HG02588 (cell line): Measurements from ENCODE around the gene HDAC4.

Experiments
- ATAC-seq: cut with Tn5 transposase; IDR thresholded peaks from one replicate; pipeline ENCODE4 v1.9.1; 2021; ENCODE audit warnings: mild to moderate bottlenecking, moderate library complexity; ENCODE audit not compliant: unreplicated experiment

Gene HDAC4

DNA sequence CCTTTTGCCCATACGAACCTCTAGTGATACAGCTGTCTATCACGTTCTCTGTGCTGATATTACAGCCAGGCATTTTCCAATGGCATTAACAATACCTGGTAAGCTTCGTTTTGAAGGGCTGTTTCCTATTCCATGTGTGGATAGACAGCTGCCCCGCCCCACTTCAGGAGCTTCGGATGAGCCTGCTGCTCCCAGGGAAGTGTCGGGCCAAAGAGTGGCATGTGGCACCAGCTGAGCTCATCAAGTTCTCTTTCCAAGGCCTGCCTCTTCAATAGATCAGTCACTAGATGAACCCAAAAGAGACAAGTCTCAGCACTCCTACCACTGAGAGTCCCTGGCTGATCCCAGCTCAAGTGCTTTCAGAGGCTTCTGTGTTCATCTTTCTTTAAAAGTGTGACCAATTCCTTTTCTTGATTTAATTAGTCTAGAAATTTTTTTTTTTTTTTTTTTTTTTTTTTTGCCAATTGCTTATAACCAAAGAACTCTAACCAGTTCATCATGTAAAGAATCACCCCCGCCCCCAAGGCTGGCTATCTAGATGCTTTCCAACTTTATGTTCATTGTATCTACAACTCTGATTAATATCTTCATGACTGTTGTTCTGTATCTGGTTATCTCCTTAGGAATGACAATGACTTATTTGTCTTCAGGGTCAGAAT, 46.6 kb downstream of the HDAC4 start:
- ATAC-seq = no peak

DNA sequence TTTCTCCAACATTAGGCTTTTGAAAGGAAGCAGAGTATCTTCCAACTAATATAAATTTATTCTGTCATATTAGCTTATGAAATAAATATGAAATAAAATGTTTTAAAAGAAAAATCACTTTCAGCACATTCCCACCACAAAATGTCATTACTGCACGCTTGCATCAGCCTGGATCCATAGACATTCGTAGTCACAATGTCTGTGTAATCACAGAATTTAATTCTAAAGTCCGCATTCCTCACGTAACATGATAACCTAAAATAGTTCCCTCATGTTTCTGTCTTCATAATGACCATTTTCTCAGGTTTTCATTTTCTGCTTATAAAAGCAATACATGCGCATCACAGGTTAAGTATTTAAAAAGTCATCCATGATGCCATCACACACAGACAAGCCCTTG, 47.1 kb downstream of the HDAC4 start:
- no peak for ATAC-seq

DNA sequence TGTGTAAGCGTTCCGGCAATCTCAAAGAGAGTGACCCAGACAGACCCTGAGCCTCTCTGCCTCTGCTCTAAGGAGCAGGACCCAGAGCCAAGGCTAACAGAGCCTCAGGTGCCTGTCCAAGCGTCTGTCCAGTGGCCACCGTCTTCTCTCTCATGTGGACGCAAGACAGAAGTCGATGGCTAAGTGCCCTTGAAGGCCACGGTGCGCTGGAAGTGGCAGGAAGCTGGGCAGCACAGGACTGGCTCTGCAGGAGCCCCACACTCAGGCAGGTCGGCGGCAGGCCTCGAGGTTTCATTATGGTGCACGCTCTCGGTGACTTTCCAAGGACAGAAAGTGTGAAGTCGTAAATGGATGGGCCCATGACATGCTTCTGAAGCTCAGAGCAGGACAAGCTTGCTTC, 49.1 kb downstream of the HDAC4 start:
- ATAC-seq = no peak

DNA sequence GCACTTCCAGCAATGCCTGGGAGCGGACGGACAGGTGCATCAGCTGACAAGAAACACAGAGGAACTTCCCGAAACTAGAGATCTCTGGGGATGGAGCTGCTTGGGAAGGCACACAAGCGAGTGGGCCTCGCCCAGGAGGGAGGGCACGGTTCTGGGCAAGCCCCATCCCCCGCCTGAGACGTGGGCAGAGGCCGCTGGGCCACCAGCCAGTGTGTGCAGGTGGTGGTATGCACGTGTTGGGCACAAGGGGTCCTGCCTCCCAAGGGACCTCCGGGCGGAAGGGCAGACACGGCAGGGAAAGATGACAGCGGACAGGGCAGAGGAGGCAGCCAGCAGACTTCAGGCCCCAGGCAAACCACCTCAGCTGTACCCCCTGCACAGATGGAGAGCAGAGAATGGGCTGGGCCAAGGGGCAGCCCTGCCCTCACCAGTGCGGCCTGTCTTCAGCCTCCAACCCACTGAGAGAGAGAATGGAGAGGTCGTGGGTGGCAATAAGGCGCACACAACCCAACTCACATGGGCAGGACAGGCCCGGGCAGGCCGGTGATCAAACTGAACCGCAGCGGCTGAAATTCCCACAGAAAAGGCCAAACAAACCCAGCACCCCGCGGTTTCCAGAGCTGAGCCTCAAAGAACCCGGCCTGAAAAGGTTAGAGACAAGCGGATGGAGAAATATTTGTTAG, 51.2 kb downstream of the HDAC4 start:
- ATAC-seq = no peak

DNA sequence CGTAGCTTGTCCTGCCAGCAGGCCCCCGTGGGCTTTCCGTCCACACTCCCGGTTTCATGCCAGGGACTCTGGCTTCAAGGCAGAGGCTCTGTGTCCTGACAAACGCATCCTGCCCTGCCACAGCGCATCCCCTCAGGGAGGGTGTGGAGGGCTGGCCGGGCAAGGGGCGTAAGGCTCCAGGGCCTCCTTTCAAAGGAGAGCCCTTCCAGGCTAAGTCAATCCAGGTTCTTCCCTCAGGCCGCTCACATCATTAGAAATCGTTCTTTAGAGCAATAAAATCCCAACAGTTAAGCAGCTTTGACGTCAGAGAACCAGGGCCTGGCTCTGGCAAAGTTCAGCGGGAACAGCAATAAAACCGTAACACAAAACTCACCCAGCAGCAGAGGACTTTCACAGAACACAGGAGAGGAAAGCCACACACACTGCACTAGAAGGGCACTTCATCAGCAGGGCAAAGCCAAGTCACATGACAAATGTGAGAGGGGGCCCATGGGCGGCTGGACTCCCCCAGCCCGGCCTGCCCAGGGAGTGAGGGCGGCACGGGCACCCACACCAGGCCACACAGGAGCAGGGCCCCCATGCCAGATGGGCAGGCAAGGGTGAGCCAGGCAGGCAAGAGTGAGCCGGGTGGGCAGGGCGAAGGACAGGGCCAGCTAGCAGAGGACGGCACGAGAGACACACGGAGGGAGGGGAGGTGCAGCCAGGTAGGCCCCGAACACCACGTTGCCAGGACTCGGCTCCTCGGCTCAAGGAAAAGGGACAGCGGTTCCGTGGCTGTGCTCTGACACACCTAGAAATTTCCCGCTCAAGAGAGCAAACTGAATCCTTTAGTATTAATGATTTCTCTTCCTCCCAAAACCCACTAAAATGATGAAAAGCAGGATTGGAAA, 52.0 kb downstream of the HDAC4 start:
- no peak for ATAC-seq

DNA sequence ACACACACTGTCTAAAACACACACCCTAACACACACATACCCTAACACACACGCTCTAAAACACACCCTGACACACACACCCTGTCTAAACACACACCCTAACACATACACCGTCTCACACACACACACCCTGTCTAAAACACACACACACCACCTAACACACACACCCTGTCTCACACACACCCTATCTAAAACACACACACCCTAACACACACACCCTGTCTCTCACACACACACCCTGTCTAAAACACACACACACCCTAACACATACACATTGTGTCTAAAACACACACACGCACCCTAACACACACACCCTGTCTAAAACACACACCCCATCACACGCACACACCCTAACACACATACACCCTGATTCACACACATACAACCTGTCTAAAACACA, 54.1 kb downstream of the HDAC4 start:
- no peak for ATAC-seq

DNA sequence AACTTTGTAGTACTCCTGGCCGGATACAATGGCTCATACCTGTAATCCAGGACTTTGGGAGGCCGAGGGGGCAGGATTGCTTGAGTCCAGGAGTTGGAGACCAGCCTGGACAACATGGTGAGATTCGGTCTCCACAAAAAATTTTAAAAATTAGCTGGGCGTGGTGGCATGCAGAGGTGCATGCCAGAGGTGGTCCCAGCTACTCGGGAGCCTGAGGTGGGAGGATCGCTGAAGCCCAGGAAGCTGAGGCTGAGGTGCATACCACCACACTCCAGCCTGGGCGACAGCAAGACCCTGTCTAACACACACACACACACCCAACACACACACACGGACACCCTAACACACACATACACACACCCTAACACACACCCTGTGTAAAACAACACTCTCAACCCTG, 55.6 kb downstream of the HDAC4 start:
- no peak for ATAC-seq

DNA sequence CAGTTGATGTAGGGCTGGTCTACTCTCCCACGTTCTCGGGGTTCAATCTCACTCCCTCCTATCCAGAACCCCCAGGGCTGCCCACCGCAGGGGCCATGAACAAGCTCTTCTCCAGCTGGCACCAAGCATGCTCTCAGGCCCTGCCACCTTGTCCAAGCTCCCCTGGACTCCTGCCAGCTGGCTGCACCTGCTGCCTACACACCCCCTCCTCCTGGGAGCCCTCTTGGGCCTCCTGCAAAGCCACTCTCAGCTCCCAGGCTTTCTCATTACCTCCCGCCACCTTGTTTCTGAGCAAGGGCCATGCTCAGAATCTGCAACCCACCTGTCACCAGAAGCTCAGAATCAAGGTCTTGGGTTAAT, 56.0 kb downstream of the HDAC4 start:
- no peak for ATAC-seq

DNA sequence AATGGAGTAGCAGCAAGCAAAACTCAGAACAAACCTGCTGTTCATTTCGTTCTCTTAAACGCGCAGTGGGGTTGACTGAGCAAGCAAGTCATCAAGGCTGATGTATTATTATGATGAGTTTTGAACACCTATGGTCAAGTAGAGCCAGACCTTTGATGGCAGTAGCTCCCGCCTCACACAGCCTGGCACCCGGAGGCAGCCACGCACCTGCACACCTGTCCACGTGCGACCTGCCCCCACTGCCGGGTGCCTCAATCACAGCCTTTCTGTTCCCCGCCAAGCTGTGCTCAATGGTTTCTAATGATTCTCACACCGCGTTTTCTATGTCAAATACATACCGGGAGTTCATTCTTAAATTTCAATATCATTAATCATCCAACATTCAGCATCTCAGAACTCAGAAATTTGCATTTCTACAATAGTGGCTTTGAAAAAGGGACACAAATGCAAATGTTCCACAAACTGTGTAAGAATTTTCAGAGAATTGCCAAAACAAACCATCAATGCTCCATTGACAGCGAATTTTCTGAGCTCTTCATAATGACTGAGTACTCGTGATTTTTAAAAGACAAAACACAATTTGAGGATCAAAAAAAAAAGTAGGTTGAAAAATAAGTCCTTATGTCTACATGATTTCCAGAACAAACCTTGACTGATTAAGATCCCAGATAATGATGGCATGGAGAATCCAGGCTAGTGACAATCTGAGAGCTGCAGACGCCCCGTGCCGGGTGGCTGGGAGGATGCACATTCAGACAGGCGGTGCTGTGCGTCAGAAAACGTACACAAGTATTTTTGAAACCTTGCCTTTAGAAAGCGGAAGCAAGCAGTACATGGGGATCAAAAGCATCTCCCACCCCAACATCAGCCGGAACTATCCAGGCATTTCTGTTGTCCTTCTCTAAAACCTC, 56.6 kb downstream of the HDAC4 start:
- ATAC-seq = no peak

DNA sequence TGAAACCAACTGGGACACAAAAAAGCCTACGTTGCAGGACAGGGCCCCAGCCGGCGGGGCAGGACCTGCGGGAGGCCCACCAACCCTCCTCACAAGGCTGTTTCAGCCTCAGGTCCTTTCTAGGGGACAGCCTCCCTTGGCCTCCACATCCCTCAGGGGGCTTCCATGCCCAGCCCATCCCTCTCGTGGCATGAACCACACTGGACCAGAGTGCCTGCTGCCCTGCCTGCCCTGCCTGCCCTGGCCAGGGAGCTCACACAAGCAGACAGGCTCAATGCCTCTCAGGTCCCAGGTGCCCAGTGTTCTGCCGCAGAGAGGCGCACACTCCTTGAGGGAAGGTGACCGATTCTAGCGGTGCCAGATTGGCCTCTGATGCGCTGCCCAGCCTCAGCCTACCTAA, 57.4 kb downstream of the HDAC4 start:
- ATAC-seq = no peak

DNA sequence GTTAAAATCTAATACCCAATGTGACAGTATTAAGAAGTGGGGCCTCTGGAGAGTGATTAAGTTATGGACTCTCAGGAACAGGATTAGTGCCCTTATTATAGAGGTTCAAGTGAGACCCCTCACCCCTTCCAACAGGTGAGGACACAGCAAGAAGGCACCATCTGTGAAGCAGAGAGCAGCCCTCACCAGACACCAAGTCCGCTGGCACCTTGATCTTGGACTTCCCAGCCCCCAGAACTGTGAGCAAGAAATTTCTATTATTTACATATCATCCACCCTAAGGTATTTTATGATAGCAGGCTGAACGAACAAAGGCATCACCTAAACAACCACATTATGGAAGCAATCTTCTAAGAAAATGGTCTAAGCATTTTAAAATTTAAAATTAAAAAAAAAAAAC, 59.0 kb downstream of the HDAC4 start:
- no peak for ATAC-seq

DNA sequence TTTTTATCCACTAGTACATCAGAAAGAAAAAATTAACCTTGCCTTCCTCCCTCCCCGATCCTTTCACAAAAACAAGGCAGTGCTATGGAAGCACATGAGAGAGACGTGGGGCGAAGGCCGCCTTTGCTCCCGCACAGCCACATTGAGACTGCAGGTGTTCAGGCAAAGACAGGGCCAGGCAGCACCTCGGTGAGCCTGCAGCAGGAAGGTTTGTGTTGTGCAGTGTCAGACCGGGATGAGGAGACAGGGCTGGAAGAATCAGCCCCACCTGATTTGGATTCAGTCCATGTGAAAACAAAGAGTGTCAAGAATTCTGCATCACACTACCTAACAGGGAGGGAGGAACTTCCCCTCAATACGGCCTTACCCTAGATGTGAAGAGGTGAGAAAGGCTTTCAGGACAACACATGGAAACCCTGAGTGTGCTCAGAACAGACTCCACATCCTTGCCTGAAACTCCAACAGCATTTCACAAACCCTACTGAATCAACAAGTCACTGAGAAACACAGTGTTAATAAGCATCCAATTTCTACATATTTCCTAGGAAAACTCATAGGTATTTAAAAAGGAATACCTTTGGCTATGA, 59.6 kb downstream of the HDAC4 start:
- no peak for ATAC-seq

DNA sequence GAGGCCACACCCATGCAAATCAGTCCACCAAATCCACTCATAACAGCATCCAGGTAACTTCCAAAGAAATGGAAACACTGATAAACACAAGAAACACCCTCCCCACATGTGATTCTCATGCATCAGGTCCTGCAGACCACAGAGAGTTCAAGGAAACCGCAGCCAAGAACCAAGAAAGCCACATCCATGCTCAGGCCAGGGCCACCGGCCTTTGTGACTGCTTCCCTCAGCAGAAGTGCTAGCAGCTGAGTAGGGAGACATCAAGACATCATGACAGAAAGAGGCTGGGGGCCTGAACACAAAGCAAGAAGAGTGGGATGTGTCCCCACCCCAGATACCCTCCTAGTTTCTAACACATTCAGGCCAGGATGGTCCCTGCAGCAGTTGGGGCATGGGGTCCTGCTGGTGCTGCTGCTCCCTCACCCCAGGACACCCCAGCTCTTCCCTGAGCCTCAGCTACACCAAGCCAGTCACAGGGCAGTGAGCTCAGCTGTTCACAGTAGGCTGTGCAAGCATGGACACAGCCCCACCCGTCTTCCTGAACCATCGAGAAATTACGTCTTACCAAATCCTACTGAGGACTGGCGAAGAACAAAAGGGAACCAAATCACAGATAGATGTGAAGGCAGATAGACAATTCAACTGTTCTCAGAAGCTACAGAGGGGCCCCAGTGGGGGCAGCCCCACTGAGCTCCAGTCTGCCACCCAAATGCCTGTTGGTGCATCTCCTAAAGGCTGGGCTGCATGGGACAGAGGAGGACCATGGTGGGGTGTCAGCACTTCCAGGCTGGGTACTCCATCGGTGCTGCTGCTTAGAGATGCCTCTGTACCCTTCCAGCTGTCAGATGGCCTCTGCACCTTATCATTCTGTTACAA, 60.9 kb downstream of the HDAC4 start:
- peak; percentile 55 for ATAC-seq

DNA sequence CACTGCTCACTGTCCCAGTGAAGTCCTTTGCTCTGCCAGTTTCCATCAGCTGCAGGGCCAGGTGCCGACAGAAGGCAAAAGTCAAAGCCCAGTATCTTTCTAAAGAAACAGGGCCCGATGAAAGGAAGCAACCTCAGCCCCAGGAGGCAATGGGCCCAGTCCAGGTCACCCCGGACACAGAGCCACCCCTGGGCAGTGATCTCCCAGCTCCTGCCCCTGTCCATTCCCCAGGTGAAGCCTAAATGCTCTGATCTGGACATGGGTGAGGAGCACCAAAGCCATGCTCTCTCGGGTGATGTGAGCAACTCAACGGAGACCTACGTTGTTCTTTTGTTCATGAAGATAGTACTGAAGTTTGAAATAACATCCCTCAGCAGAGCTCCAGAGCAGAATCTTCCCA, 61.6 kb downstream of the HDAC4 start:
- ATAC-seq = no peak

DNA sequence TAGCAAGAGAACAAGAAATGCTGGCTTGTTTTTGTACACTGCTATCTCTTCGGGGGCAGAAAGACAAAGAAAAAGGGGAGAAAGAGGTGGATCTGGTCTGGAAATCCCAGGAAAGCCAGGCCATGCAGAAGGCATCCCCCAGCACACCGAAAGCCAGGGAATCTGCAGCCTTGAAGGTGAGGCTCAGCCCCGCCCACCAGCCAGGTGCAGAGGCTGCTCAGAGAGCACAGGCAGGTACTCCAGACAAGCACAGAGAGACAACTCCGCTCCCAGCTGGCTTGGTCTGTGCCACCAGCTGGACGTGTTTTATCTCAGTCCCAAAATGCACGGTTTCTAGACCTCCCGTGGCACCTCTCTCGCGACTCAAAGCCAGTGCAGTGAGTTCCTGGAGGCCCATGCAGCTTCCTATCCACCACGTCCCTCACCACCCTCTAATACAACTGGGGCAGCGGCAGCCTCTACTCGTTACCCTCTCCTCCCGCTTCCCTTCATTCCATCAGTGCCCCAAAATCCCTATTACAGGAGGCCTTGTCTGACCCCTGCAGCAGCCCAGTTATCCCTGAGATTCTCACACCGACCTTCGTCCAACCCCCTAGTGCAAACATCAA, 62.8 kb downstream of the HDAC4 start:
- no peak for ATAC-seq

DNA sequence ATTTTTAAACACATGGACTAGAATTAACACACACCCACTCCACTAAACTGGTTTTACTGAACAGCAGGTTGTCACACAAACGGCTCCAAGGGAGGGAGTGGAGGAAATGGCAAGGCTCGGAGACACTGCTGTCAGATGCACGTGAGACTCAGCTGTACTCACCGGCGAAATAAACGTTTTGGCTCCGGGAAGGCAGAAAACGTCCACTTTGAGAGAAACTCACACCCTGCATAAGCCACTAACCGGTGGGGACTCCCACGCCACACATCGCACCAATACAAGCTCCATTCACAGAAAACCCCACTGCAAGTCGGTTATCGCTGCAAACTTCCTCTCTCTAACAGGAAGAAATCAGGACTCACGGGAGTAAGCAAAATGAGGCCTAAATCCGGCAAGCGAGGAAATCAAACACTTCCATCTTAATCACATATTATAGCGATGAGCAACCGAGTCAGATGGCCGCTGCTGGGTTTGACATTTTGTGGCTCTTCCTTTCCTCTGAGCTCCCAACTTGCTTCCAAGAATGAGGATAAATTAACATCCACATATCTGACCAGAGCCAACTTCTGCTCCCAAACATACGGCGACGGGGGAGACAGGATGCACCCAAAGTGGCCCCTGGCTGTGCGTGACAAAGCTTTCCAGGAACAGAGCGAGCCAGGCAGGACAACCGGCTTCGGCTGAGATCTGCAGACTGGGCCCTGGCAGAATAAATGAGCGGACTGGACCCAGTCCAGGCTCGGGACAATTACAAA, 63.5 kb downstream of the HDAC4 start:
- ATAC-seq = no peak

DNA sequence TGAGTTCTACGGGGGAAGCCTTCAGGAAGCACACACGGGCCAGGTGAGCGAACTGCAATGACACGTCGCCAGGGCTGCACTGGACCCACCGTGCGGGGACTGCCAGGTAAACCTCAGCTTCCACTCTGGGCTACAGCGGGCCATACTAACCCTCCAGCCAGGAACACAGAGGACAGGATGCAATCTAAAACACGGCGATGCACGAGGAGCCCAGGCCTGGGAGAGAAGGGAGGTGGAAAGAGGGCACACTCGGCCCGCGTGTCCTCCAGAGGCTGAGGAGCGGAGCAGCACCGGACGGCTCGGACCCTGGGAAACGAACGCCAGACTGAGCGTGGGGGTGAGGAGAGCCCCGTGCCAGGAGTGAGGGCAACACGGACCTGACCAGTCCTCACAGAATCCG, 69.3 kb downstream of the HDAC4 start:
- no peak for ATAC-seq

DNA sequence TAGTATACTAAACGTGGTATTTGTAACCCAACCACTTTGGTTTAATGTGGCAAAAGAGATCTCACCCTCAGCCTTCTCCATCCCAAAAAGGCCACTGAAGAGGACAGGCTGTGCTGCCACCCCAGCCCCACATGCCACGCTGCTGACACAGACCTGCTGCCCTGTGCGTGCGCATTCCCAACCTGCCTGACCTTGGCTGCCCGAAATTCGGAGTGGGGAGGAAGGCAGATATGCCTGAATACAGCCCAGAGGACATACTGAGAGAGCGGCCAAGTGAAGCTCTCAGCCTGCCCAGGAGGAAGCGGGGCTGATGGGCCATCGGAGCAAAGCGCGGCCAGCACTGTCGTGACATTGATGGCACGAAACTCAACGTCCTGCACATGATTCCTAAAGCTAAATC, 70.0 kb downstream of the HDAC4 start:
- ATAC-seq = no peak
